GM12891 (cell line): Measurements from ENCODE around the gene SLC25A22.

ENCODE experiments used
- POLR2A ChIP-seq: IDR thresholded peaks from 2 replicates; pipeline ENCODE4 v1.6.1; 2011; ENCODE audit warnings: low read depth, low read length, control low read depth
- POLR2AphosphoS5 ChIP-seq: IDR thresholded peaks from 2 replicates; pipeline ENCODE4 v1.6.1; 2011; ENCODE audit warnings: low read depth, low read length, control low read depth
- SPI1 ChIP-seq: IDR thresholded peaks from 2 replicates; pipeline ENCODE4 v1.6.1; 2011; ENCODE audit warnings: low read depth, low read length, control low read depth

DNA sequence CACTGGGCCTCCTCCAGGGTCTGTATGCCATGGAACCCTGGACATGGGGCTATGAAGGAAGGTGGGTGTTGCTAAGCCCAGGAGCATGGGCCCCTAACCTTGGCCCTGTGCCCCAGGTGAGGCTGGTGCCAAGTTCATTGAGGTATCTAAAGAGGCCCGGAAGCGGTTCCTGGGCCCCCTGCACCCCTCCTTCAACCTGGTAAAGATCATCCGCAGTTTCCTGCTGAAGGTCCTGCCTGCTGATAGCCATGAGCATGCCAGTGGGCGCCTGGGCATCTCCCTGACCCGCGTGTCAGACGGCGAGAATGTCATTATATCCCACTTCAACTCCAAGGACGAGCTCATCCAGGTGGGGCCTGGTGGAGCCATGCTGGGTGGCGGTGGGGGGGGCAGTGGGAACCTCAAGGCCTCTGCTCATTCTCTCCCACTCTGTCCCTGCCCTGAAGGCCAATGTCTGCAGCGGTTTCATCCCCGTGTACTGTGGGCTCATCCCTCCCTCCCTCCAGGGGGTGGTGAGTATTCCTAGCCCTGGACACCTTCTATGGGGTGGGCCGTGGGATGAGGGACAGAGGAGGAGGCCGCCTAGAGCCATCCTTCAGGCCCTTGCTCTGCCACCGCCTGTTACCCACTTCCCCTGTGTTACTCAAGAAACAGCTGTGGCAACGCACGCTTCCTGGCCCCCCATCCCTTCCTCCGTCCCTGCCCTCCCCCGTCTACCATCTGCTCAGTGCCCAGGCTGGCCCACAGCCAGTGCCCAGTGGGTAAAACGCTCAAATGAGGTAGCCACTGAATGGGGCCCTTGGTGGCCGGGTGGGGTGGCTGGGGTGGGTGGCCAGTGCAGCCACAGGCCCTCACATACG is 23.7 kb upstream of the SLC25A22 start:
- no peak for TF ChIP-seq POLR2A
- TF ChIP-seq SPI1: no peak
- no peak for TF ChIP-seq POLR2AphosphoS5
